Renal pelvis (tissue), 4 donors: ENCODE measurements around the gene MRO. TPM values are rescaled to one million over a fixed set of nuclear protein-coding genes. Genes with fewer than 3 reads are reported as not detected.
"Not testable (repeated sequence)": the region's sequence is repeated elsewhere in the genome, so short reads cannot be mapped to it uniquely, and the experiment has no call there.

Experiments used
- DNase-seq: peaks from one replicate; pipeline ENCODE4 v3.0.0-alpha.2; 2013
- polyA plus RNA-seq, 3 donors: library from polyadenylated mRNA; unstranded; fragments of 120-200 nt; gene quantifications; one replicate each; pipeline ENCODE4 v1.2.1, GENCODE V29; 2013; ENCODE audit not compliant: insufficient read length in 3 of 3

MRO gene
- polyA plus RNA-seq, 3 donors: 2.9 to 3.1 (median 2.9) TPM

DNA sequence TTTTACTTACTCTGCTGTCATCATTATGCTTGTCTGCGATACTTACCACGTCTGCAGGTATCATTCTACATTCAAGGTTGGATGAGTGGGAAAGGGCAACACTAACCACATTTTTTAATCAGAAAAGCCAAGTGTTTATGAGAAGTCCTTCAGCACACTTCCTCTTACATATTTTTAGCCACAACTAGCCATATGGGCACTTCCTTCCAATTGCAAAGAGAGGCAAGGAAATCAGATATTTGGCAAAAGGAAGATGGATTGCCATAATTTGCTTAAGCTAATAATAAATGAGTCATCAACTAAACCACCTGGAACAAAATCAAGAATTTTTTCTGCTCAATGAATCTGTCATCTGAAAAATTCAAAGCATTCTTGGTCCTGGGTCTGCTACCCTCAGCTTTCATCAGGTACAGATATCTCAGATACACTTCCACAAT is 16.7 kb upstream of the MRO start:
- DNase-seq: no peak

DNA sequence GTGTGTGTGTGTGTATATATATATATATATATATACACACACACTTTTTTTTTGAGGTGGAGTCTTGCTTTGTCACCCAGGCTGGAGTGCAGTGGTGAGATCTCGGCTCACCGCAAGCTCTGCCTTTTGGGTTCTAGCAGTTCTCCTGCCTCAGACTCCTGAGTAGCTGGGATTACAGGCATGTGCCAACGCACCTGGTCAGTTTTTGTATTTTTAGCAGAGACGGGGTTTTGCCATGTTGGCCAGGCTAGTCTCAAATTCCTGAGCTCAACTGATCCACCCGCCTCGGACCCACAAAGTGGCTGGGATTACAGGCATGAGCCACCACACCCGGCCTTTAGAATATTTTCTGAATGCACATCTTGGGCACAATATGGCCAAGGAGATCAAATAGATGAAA is 13.7 kb upstream of the MRO start:
- DNase-seq: not testable (repeated sequence)

DNA sequence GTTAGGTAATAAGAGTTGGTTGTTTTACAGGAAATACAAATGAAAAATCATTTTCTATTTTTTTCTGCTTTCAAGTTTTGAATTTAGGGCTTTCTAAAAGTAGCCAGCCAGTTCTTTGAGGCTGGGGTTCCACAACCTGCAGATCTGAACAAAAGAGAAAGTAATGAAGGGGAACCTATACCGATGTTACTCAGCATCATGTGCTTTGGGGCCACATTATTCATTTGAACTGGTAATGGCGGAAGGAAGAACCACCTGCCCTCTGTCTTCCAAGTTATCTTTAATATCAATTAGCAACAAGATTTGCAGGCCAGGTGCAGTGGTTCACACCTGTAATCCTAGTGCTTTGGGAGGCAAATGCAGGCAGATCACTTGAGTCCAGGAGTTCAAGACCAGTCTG is 12.9 kb upstream of the MRO start:
- no peak for DNase-seq

DNA sequence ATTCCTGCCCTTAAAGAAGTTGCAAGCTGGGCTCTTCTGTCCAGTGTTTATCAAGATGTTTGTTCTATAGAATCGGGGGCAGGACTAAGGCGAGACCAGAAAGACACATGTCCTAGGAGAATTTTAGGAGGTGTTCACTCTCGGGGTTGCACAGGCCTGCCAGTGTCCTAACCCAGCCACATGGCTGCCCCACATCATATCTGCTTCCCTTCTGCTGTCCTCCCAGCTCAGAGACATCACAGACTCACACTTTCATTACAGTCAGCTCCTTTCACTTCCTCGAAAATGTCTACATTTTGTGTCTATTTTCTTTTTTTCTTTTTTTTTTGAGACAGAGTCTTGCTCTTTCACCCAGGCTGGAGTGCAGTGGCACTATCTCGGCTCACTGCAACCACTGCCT is 10.7 kb upstream of the MRO start:
- DNase-seq: no peak

DNA sequence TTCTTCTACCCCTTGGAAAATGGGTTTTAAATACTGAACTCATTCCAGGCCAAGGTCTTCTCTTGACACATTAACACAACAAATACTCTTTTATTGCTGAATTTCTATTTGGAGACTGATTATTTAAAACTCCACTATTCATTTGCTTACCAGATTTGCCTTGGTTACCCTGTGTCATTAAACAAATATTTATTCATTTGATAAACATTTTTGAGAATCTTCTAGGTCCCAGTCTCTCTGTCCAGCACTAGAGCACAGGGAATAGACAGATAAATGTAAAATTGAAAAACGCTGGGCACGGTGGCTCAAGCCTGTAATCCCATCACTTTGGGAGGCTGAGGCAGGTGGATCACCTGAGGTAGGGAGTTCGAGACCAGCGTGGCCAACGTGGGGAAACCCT is 9.8 kb upstream of the MRO start:
- DNase-seq: no peak

DNA sequence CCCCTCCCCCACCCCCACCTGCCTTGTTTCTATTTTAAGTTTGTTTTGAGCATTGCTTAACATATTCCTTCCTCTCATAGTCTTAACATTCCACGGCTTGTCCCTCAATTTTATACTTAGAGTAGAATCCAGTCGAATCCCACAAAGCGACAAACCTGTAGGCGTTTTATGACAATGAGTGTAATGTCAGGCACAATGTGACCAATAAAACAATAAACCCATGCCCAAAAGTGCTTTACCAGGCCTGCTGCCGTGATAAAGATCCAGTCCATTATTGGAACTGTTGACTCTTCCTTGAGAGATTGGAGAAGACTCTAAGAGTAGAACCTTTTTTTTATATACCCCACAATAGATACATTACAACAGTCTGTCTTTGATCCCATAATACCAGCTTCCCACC is 6.2 kb upstream of the MRO start:
- no peak for DNase-seq

DNA sequence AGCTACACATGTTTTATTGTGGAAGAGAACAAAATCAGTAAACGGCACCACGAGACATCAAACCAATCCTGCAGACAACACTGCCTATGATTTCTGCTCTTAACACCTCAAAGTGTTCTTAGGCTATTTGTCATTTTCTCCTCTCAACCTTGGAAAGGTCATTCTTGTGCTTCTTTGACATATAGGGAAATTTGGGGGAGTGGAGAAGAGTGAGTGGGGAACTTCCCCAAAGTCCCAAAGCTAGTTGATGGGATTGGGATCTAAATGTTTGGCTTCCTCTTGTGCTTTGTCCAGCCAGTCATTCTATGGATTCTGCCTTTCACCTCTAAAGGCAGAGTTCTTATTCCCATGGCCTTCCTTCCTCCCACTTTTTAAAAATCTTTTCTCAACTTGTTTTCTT is 5.8 kb upstream of the MRO start:
- no peak for DNase-seq

DNA sequence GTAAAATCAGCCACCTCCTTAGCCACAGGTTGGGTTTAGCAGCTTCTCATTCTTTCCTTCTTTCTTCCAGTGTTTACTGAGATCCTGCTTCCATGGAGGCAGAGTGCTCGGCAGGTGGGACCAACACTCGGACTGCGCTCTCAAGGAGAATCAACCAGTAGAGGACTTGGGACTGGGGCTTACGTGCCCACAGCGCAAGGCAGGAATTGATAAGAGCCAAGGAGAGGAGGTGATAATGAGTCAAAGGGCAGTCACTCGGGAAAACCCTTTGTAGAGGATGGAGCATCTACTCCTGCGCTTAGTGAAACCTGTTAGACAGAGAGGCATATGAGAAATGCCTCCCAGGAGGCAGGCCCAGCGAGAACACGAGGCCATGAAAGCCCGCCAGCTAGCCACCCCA is 2.9 kb upstream of the MRO start:
- DNase-seq: no peak

DNA sequence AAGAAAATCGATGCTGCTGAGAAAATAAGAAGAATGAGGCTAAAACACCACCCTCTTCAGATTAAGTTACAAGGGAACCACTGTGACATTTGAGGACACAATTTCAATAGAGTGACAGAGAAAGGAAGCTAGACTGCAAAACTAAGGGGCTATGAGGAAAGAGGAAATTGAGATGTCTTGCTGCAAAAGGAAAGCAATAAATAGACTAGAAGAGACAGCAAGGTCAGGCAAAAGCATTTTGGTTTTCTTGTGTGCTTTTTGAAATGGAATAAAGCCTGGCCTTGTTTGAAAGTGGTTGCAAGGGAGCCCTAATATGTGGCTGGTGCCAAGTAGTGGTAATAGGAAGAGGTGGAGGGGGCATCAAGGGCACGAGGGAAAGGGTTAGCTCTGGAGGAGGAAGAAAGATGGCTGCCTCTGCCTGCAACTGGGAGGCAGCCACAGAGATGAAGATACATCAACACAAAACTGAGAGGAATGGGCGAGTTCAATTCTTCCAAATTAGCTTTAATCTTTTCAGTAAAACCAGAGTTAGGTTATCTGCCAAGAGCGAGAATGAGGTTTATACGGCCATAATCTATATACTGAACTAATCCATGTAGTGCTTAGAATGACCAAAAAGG is 1.2 kb upstream of the MRO start:
- DNase-seq: no peak

DNA sequence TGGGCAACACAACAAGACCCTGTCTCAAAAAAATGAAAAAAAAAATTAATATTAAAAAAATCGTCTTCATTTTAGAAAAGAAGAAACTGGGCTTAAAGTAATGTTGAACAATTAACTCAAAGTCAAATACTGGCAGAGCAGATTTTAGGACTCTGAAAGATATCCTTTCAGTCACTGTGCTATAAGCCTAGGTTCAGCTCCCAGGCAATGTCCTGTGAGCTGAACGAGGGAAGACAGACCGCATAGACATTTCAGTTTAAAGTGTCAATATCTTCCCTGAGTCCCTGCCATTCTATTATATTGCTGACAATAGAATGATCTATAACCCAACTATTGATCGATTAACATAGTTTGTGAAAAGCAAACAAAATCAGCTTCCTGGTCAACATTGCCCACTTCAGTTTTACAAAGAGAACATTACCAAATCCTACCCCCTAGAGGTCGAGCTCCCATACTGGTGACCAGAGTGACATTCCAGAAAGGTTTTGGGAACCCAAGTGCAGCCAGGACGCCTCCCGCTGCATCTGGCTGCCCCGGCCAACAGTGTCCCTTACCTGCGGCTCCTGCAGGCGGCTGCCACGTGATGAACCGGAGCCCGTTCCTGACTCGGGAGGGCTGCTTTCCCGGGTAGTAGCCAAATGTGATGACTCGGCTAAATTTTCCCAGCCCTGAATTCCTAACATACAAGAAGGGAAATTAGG is 639 bp downstream of the MRO start:
- no peak for DNase-seq

DNA sequence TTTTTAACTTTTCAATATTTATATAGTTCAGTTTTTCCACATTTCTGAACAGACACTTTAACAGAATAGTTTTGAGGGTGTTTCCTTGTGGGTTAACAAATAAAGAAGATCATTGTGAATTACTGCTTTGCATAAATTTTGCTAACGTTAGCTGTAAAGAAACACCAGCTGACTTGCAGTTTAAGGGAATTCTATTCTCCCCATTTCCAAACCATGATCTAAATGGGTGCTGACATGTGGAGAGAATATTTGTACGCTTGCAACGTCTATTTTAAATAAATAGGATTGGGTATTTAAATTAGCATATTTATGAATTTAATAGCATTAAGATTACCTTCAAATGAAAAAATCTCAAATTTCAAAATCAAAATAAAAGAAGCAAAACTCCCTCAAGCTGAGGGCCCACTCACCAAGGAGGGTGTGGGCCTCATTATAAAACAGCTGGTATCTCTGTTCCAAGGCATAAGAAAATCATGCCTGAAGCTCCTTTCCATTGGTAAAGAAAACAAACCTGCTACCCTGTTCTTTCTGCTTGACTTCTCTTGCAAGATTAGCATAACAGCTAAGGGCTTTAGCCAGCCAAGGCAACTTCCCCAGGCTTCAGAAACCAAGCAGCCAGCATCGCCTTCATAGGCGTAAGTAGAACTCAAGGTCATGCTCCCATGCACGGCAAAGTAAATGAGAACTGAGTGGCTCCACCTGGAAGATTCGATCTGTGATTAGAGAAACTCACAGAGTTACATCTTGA is 3.2 kb downstream of the MRO start:
- DNase-seq: no peak

DNA sequence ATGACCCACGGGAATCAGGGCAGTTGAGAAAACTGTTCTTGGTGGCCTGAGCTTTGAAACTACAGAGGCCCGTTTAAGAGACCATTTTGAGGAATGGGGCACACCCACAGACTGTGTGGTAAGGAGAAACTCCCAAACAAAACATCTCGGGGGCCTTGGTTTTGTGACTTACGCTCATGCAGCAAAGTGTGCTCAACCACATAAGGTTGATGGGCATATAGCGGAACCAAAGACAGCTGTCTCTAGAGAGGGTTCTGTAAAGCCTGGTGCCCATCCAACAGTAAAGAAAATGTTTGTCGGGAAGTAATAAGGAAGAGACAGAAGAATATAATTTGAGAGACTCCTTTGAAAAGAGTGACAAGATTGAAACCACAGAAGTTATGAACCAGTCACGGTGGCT is 5.4 kb downstream of the MRO start:
- DNase-seq: no peak

DNA sequence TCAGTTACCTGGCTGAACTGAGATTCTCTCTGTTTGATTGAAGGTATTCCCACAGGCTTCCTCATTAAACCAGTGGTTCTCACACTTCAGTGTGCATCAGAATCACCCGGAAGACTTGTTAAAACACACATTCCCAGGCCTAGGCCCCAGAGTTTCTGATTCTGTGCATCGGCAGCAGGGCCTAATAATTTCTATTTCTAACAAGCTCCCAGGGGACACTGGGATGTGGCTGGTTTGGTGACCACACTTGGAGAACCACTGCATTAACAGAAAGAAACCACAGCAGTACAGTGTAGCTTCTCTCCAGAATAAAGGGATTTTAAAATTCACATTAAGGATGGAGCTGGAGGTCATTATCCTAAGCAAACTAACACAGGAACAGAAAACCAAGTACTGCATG is 6.5 kb downstream of the MRO start:
- no peak for DNase-seq

DNA sequence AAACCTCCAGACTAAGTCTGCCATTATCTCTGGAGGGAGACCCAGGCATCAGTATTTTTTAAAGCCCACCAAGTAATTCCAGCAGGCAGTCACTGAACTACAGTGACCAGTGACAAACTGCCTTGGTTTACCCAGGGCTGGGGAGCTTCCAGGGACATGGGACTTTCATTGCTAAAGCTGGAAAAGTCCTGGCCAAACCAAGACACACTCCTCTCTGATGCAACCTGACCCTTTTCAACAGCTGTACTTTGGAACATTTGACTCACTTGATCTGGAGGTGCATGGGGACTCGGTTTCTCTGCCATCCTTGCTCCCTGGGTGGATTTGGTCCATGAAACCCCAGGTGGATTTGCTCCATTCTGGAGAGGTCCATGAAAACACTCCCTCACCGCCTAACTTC is 7.0 kb downstream of the MRO start:
- no peak for DNase-seq

DNA sequence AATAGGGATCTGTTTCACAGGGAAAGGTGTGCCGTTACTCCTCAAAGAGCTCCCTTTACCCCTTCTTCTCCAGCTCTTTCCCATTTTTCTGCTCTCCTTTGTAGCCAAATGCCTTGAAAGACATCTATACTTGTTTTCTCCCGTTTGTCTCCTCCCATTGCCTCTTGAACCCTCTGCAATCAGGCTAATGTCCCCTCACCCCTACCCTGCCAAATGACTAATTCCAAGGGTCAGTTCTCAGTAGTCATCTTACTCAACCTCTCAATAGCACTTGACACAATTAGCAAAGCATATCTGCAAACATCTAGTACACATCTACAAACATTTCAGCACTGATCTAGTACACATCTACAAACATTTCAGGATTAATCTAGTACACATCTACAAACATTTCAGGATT is 12.6 kb downstream of the MRO start:
- no peak for DNase-seq

DNA sequence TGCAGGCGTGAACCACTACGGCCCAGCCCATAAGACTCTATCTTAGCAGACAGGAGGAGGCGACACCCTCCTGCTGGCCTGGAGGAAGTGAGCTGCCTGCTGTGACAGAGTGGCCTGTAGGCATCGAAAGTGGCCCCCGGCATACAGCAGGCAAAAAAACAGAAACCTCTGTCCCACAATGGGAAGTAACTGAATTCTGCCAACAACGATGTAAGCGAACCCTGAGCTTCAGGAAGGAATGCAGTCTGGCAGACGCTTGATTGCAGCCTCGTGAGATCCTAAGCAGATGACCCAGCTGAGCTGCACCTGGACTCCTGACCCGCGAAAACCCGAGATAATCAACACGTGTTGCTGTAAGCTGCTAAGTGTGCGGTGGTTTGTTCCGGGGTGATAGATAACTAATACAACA is 13.6 kb downstream of the MRO start:
- DNase-seq: no peak

DNA sequence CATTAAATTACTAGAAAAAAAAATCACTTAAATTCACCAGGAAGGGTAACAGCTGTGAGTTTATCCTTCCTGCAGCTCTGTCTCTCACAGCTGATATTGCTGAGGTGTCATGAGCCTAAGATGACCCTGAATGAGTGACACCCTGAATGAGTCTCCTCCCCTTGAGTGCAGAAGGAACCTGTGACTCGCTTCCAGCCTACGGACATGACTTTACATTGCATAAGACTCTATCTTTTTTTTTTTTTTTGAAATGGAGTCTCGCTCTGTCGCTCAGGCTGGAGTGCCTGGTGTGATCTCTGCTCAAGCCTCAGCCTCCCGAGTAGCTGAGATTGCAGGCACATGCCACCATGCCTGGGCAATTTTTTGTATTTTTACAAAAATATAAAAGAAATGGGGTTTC is 14.1 kb downstream of the MRO start:
- no peak for DNase-seq

DNA sequence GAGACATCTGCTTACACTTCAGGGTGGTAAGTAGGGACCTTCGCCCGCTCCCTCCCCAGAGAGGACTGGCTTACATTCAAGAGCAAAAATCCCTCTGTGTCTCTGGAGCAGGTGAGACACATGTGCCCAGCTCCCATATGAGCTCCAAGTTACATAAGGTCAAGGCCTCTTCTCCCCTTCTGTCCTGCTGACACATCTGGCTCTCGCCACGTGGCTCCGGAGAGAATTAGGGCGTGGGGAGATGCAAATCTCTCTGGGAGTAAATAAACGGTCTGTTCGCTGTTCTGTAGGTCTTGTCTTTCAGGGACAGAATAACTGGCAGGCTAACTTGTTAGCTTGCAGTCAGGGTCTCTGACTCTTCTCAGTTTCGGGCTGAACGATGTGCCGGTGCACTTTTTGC is 16.2 kb downstream of the MRO start:
- DNase-seq: no peak

DNA sequence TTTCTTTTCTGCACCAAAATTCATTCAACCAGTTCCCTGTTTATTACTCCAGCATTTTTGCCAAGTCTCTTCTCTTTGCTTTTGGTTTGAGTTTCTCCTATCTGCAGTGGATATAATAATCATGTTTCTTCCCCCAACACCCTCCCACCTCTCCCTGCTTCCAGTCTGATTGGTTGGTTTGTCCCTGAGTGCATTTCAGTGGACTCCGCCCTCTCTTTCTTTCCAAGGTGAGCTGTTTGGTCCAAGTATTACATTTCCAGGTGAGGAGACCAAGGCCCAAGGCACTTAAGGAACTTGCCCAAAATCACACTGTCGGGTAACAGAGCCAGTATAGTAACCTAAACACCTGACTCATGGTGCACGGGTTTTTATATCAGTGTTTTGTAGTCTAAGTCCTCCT is 17.7 kb downstream of the MRO start:
- DNase-seq: no peak

DNA sequence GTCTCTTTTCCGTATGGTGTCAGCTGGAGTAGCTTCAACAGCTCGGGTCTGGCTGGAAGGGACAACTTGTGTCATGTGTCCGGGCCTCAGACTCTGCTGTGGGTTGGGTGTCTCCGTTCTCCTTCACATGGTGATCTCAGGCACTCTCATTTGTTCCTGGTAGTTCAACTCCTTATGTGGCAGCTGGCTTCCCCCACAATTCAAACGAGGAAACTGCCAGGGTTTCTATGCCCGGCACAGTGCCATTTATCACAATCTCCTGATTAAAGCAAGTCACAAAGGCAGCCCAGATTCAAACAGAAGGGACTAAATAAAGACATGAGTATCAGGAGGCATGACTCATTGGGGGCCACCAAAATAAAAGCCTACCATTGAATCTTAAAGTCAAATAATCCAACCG is 22.7 kb downstream of the MRO start:
- DNase-seq: no peak

DNA sequence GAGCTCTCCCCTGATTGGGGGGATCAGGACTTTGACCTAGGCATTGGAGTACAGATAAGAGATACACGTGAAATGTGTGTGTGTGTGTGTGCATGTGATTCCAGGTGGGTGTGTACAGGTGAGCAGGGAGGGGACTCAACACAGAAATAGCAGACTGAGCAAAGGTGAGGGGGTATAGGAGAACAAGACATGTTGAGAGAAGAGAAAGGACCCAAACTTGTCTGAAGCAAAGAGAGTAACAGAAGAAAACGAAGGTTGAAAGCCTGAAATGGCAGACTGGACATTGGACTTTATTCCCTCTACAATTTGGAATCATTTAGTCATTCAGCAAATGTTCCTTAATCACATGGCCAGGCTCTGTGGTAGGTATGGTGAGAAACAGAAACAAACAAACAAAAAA is 23.3 kb downstream of the MRO start:
- no peak for DNase-seq

DNA sequence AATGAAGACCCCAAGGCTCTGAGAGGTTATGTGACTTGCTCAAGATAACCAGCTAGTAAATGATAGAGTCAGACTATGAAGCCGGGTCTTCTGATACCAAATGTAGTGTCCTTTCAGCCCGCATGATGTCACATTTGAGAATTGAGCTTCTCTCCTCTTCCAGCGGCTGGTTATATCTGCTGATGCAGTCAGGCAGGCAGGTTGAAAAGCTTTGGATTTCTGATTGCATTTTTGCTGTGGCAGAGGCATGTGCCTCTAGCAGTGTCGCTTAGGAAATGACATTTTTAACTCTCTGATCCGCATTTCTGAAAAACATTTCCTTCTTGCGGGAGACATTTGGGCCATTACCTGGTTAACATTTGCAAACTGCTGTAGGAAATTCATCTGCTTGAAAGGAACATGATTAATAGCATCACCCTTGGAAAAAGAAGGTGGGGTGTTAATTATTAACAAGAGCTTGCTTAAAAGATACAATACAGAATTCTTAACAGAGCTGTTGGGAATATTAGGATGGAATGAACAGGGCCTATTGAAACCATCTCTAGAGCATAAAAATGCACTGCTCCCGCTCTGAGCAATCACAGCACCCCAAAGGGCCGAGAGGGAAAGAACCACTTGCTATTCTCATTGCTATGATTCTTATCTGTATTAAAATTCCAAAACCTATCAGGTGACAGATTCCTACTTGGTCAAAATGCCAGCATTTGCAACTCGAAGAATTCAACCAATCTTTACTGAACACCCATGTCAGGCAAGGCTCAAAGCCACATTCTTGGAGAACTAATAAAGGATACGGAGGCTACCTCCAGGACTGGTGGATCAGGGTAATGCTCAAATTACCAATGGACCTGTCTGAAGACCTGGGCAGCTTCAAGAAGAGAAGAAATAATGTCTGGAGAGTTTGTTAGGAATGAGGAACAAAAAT is 25.9 kb downstream of the MRO start:
- DNase-seq: no peak
